ENCODE data around the gene SNX20.

The SNX20 gene

GRCh38 chr16:50708373-50709060 is 27.4 kb upstream of the SNX20 start:
- Histone ChIP-seq H3K36me3 (ENCODE audit: insufficient read depth) (no peaks in the 10 kb centered on the region), H3K4me2 (no peak overlapping the region)

GRCh38 chr16:50706250-50706649 is 25.1 kb upstream of the SNX20 start:
- no peak overlapping the region for H3K27ac ChIP-seq
- H3K4me1 ChIP-seq (ENCODE audit: low read depth, poor library complexity, severe bottlenecking): no peaks in the 10 kb centered on the region
- no peaks in the 10 kb centered on the region for H3K79me2 ChIP-seq (ENCODE audit: insufficient read depth, low read depth)
- no peak overlapping the region for H3K4me2 ChIP-seq
- H3K36me3 ChIP-seq (ENCODE audit: insufficient read depth): no peaks in the 10 kb centered on the region
- no peak overlapping the region for H2AFZ ChIP-seq (ENCODE audit: low read depth)
- H3K4me3 ChIP-seq (IDR thresholded peaks at IDR 0.05; ENCODE audit: insufficient read depth, low read depth, low read length): no peak overlapping the region
- H4K20me1 ChIP-seq (ENCODE audit: insufficient read depth): no peaks in the 10 kb centered on the region
- no peak overlapping the region for H3K9ac ChIP-seq
- no peaks in the 10 kb centered on the region for H3K27me3 ChIP-seq (ENCODE audit: insufficient read depth, low read depth)
- no peak for TF ChIP-seq CTCF (conservative IDR thresholded peaks at IDR 0.05; ENCODE audit: low read depth, low read length)

More at GRCh38 chr16:50708373-50709060, 27.4 kb upstream of the SNX20 start:
- Histone ChIP-seq H3K27me3 (ENCODE audit: insufficient read depth, low read depth) (no peaks in the 10 kb centered on the region), H3K4me1 (ENCODE audit: low read depth, poor library complexity, severe bottlenecking) (no peaks in the 10 kb centered on the region), H4K20me1 (ENCODE audit: insufficient read depth) (no peaks in the 10 kb centered on the region), H3K9ac (no peak overlapping the region), H3K4me3 (IDR thresholded peaks at IDR 0.05; ENCODE audit: insufficient read depth, low read depth, low read length) (no peak overlapping the region), H3K27ac (no peak overlapping the region), H2AFZ (ENCODE audit: low read depth) (no peak overlapping the region), H3K79me2 (ENCODE audit: insufficient read depth, low read depth) (no peaks in the 10 kb centered on the region)
- no peak for TF ChIP-seq CTCF (conservative IDR thresholded peaks at IDR 0.05; ENCODE audit: low read depth, low read length)

- H3K4me1 ChIP-seq (ENCODE audit: low read depth, poor library complexity, severe bottlenecking): no peaks in the 10 kb centered on the region
- H2AFZ ChIP-seq (ENCODE audit: low read depth): no peak overlapping the region
Measured at GRCh38 chr16:50705436-50706110, 24.5 kb upstream of the SNX20 start.

GRCh38 chr16:50704245-50704644 is 23.1 kb upstream of the SNX20 start:
- Histone ChIP-seq H3K79me2 (ENCODE audit: insufficient read depth, low read depth) (no peaks in the 10 kb centered on the region), H3K4me1 (ENCODE audit: low read depth, poor library complexity, severe bottlenecking) (no peaks in the 10 kb centered on the region), H3K27me3 (ENCODE audit: insufficient read depth, low read depth) (no peaks in the 10 kb centered on the region), H3K4me2 (no peak overlapping the region), H3K4me3 (IDR thresholded peaks at IDR 0.05; ENCODE audit: insufficient read depth, low read depth, low read length) (no peak overlapping the region), H3K9ac (no peak overlapping the region), H3K36me3 (ENCODE audit: insufficient read depth) (no peaks in the 10 kb centered on the region), H4K20me1 (ENCODE audit: insufficient read depth) (no peaks in the 10 kb centered on the region), H2AFZ (ENCODE audit: low read depth) (no peak overlapping the region), H3K27ac (no peak overlapping the region)
- TF ChIP-seq CTCF (conservative IDR thresholded peaks at IDR 0.05; ENCODE audit: low read depth, low read length): no peak

More at GRCh38 chr16:50705436-50706110, 24.5 kb upstream of the SNX20 start:
- H3K36me3 ChIP-seq (ENCODE audit: insufficient read depth): no peaks in the 10 kb centered on the region
- no peak for TF ChIP-seq CTCF (conservative IDR thresholded peaks at IDR 0.05; ENCODE audit: low read depth, low read length)
- H3K27me3 ChIP-seq (ENCODE audit: insufficient read depth, low read depth): no peaks in the 10 kb centered on the region
- H4K20me1 ChIP-seq (ENCODE audit: insufficient read depth): no peaks in the 10 kb centered on the region
- no peaks in the 10 kb centered on the region for H3K79me2 ChIP-seq (ENCODE audit: insufficient read depth, low read depth)
- no peak overlapping the region for H3K9ac ChIP-seq
- H3K27ac ChIP-seq: no peak overlapping the region
- H3K4me2 ChIP-seq: no peak overlapping the region
- H3K4me3 ChIP-seq (IDR thresholded peaks at IDR 0.05; ENCODE audit: insufficient read depth, low read depth, low read length): no peak overlapping the region

All from KMS-11 (cell line).